GM12878 (cell line): ENCODE results near the gene NFYC. TPM values are rescaled to one million over a fixed set of nuclear protein-coding genes. Genes with fewer than 3 reads are reported as not detected.

ENCODE experiments used
- ATAC-seq: fragments of 200-7000 bp; cut with Tn5 transposase; 3 replicates; pipeline ENCODE4 v1.9.1; 2020; ENCODE audit warnings: mild to moderate bottlenecking, moderate library complexity
- BruUV-seq: library from RNA; stranded (reverse); fragments of 400-500 nt; replicated peaks from 2 replicates; lab custom pipeline; 2021; lab: Mats Ljungman, UMichigan
- CTCF ChIA-PET: fragments of 300-600 bp; sonication (Branson Sonifier 250); formaldehyde crosslinking; extraction: SDS; loops from one replicate; lab custom pipeline; 2021; ENCODE audit warnings: inconsistent platforms; lab: Yijun Ruan, JAX
- POLR2A ChIA-PET: fragments of 350-600 bp; formaldehyde crosslinking; extraction: SDS; loops from one replicate; lab custom pipeline; 2021; ENCODE audit warnings: inconsistent platforms; lab: Charles Lee
- RAD21 ChIA-PET: fragments of 300-600 bp; sonication (Branson Sonifier 250); formaldehyde crosslinking; loops from one replicate; lab custom pipeline; 2023; ENCODE audit warnings: antibody characterized with exemption; ENCODE audit not compliant: unreplicated experiment; lab: Charles Lee
- SMC1A ChIA-PET: fragments of 300-600 bp; sonication (Branson Sonifier 250); formaldehyde crosslinking; loops from one replicate; lab custom pipeline; 2023; ENCODE audit not compliant: unreplicated experiment, uncharacterized antibody; lab: Charles Lee
- DNase-seq: peaks from one replicate; pipeline ENCODE4 v3.0.0-alpha.2; 2011; ENCODE audit warnings: low read depth, low spot score
- FAIRE-seq: peaks from 3 replicates; lab custom pipeline; 2011; peaks lifted over from hg19 to GRCh38; lab: Jason Lieb, UNC
- H2AFZ ChIP-seq: 2 replicates; pipeline ENCODE4 v1.6.0; 2011; ENCODE audit warnings: low read depth, low read length, control low read depth; ENCODE audit not compliant: control insufficient read depth
- H3K27ac ChIP-seq: 2 replicates; pipeline ENCODE4 v1.5.1; 2011; ENCODE audit warnings: control low read depth; ENCODE audit not compliant: control insufficient read depth, insufficient read depth
- H3K27me3 ChIP-seq, 2 experiments: replicated peaks in 1 of 2; 2 replicates each; pipeline versions ENCODE4 v1.6.0 to v1.6.1; 2011; ENCODE audit warnings: low read length in 1 of 2; ENCODE audit not compliant: control insufficient read depth in 2 of 2, insufficient read depth in 2 of 2
- H3K36me3 ChIP-seq, 2 experiments: 2 replicates each; pipeline ENCODE4 v1.5.1; 2011; ENCODE audit warnings: low read length in 1 of 2; ENCODE audit not compliant: control insufficient read depth in 2 of 2, insufficient read depth in 2 of 2
- H3K4me1 ChIP-seq: 2 replicates; pipeline ENCODE4 v1.6.1; 2011; ENCODE audit warnings: mild to moderate bottlenecking, low read length, moderate library complexity, mixed read lengths; ENCODE audit not compliant: control insufficient read depth, insufficient read depth
- H3K4me2 ChIP-seq: 2 replicates; pipeline ENCODE4 v1.6.0; 2011; ENCODE audit warnings: control low read depth; ENCODE audit not compliant: control insufficient read depth, insufficient read depth
- H3K4me3 ChIP-seq: fragments of 200-600 bp; sonication (generic); 2 replicates; pipeline ENCODE4 v1.5.1; 2016
- H3K79me2 ChIP-seq: 2 replicates; pipeline ENCODE4 v1.6.0; 2011; ENCODE audit warnings: low read length; ENCODE audit not compliant: control insufficient read depth, insufficient read depth
- H3K9ac ChIP-seq: 2 replicates; pipeline ENCODE4 v1.8.0; 2011; ENCODE audit warnings: low read length, control low read depth, mixed read lengths; ENCODE audit not compliant: control insufficient read depth, insufficient read depth
- H3K9me3 ChIP-seq: replicated peaks from 3 replicates; pipeline ENCODE4 v1.5.1; 2011; ENCODE audit warnings: mild to moderate bottlenecking, low read length; ENCODE audit not compliant: control insufficient read depth, insufficient read depth
- H4K20me1 ChIP-seq: 2 replicates; pipeline ENCODE4 v1.6.0; 2011; ENCODE audit not compliant: control insufficient read depth, insufficient read depth
- CREB1 ChIP-seq: IDR thresholded peaks from 2 replicates; pipeline ENCODE4 v1.6.1; 2012; ENCODE audit warnings: low read depth, mild to moderate bottlenecking, inconsistent platforms
- LARP7 ChIP-seq: fragments of 450-650 bp; IDR thresholded peaks from 2 replicates; pipeline ENCODE4 v1.6.1; 2017; ENCODE audit warnings: mild to moderate bottlenecking
- MLLT1 ChIP-seq: fragments of 450-650 bp; IDR thresholded peaks from 2 replicates; pipeline ENCODE4 v1.6.1; 2016; ENCODE audit warnings: mild to moderate bottlenecking
- NR2C1 ChIP-seq: fragments of 450-650 bp; IDR thresholded peaks from 2 replicates; pipeline ENCODE4 v1.6.1; 2017; ENCODE audit warnings: antibody characterized with exemption, mild to moderate bottlenecking, moderate library complexity
- WRNIP1 ChIP-seq: IDR thresholded peaks from 2 replicates; pipeline ENCODE4 v1.6.1; 2011; ENCODE audit warnings: low read depth, low read length, improper control_type of control experiment, borderline replicate concordance
- ZNF274 ChIP-seq: IDR thresholded peaks from one replicate; pipeline ENCODE4 v1.8.0; 2011; ENCODE audit not compliant: insufficient read length, insufficient read depth
- ZNF384 ChIP-seq: IDR thresholded peaks from 2 replicates; pipeline ENCODE4 v1.6.1; 2012; ENCODE audit warnings: low read depth, mild to moderate bottlenecking, low read length, improper control_type of control experiment, borderline replicate concordance
- WGBS: methylation state at CpG from one replicate; pipeline ENCODE4 v1.1.6; 2016; ENCODE audit warnings: low lambda C conversion rate; ENCODE audit not compliant: insufficient replicate concordance, insufficient coverage; ENCODE audit errors: missing lambda C conversion rate; 5-methylcytosine and 5-hydroxymethylcytosine counted together
- in situ Hi-C: fragments of 300-500 bp; cut with MboI; formaldehyde crosslinking; loops from 9 replicates; pipeline ENCODE4 v1.14.3; 2018; ENCODE audit warnings: mixed read lengths
- intact Hi-C: fragments of 100-400 bp; cut with micrococcal nuclease; formaldehyde crosslinking; loops from one replicate; pipeline ENCODE4 v1.14.2; 2022; ENCODE audit not compliant: unreplicated experiment
- polyA plus RNA-seq, 11 experiments: library from polyadenylated mRNA; depleted of rRNA in 4 of 11; unstranded in 6 of 11; stranded (reverse) in 5 of 11; fragments of >200 nt; fragmentation: Nextera tagmentation in 4 of 11; fragmentation: Illumina TruSeq in 1 of 11; extraction: Ambion mirVana in 4 of 11; extraction: Trizol in 1 of 11; gene quantifications; 1 replicate in 1 of 11; 2 replicates in 10 of 11; pipeline versions ENCODE4 v1.2.1 to v1.2.3, GENCODE V29; 2011 to 2016; ENCODE audit warnings: inconsistent platforms in 2 of 11, missing spikeins in 2 of 11, low read depth in 1 of 11
- total RNA-seq, 4 experiments: library from RNA; depleted of rRNA in 3 of 4; stranded (reverse); fragments of >200 nt in 3 of 4; fragmentation: Illumina TruSeq in 1 of 4; extraction: Trizol in 1 of 4; gene quantifications; 2 replicates each; pipeline versions ENCODE4 v1.2.1 to v1.2.3, GENCODE V29; 2013 to 2021
- TF ChIP-seq, protein P1 (sequence below): fragments of 450-650 bp; formaldehyde crosslinking; IDR thresholded peaks from 2 replicates; pipeline ENCODE4 v1.4.0; 2020; ENCODE audit warnings: mild to moderate bottlenecking, moderate library complexity
- TF ChIP-seq, protein P2 (sequence below): fragments of 450-650 bp; formaldehyde crosslinking; IDR thresholded peaks from 2 replicates; pipeline ENCODE4 v1.4.0; 2022; ENCODE audit warnings: mild to moderate bottlenecking, moderate library complexity
- TF ChIP-seq, protein P3 (sequence below): IDR thresholded peaks from 2 replicates; pipeline ENCODE4 v1.6.1; 2012; ENCODE audit warnings: low read depth, low read length, improper control_type of control experiment

The NFYC gene
- total and polyA plus RNA-seq, 10 of the 15 experiments (the other 5 are each of a cell fraction or from before 2014, with no cell fraction given): 4.3 to 84.2 (median 58.3) TPM

- no peak overlapping the region for H2AFZ ChIP-seq
- in situ Hi-C loops: no loop called here
- SMC1A ChIA-PET: interaction anchor here (1.0 to 6.3 kb wide), 7 partner anchors 9 to 270 kb away, joined by 3 to 115 read pairs (median 4); partner anchors contain the start of gene NFYC
- H3K4me2 ChIP-seq: peak overlapping the region; percentile 56
- peaks cover 0 to 10% of the 10 kb centered on the region in 2 experiments; a peak in 2 of 4 replicates for H3K36me3 ChIP-seq
- TF ChIP-seq LARP7 (no peak), NR2C1 (no peak), MLLT1 (peak; percentile 92), CREB1 (no peak), ZNF384 (no peak), WRNIP1 (peak; percentile 88; the same call in 1 of the 2 replicates), ZNF274 (no peak)
- TF ChIP-seq, protein P1, sequence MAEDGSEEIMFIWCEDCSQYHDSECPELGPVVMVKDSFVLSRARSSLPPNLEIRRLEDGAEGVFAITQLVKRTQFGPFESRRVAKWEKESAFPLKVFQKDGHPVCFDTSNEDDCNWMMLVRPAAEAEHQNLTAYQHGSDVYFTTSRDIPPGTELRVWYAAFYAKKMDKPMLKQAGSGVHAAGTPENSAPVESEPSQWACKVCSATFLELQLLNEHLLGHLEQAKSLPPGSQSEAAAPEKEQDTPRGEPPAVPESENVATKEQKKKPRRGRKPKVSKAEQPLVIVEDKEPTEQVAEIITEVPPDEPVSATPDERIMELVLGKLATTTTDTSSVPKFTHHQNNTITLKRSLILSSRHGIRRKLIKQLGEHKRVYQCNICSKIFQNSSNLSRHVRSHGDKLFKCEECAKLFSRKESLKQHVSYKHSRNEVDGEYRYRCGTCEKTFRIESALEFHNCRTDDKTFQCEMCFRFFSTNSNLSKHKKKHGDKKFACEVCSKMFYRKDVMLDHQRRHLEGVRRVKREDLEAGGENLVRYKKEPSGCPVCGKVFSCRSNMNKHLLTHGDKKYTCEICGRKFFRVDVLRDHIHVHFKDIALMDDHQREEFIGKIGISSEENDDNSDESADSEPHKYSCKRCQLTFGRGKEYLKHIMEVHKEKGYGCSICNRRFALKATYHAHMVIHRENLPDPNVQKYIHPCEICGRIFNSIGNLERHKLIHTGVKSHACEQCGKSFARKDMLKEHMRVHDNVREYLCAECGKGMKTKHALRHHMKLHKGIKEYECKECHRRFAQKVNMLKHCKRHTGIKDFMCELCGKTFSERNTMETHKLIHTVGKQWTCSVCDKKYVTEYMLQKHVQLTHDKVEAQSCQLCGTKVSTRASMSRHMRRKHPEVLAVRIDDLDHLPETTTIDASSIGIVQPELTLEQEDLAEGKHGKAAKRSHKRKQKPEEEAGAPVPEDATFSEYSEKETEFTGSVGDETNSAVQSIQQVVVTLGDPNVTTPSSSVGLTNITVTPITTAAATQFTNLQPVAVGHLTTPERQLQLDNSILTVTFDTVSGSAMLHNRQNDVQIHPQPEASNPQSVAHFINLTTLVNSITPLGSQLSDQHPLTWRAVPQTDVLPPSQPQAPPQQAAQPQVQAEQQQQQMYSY (CRISPR knock-in tag): no peak
- TF ChIP-seq, protein P2, sequence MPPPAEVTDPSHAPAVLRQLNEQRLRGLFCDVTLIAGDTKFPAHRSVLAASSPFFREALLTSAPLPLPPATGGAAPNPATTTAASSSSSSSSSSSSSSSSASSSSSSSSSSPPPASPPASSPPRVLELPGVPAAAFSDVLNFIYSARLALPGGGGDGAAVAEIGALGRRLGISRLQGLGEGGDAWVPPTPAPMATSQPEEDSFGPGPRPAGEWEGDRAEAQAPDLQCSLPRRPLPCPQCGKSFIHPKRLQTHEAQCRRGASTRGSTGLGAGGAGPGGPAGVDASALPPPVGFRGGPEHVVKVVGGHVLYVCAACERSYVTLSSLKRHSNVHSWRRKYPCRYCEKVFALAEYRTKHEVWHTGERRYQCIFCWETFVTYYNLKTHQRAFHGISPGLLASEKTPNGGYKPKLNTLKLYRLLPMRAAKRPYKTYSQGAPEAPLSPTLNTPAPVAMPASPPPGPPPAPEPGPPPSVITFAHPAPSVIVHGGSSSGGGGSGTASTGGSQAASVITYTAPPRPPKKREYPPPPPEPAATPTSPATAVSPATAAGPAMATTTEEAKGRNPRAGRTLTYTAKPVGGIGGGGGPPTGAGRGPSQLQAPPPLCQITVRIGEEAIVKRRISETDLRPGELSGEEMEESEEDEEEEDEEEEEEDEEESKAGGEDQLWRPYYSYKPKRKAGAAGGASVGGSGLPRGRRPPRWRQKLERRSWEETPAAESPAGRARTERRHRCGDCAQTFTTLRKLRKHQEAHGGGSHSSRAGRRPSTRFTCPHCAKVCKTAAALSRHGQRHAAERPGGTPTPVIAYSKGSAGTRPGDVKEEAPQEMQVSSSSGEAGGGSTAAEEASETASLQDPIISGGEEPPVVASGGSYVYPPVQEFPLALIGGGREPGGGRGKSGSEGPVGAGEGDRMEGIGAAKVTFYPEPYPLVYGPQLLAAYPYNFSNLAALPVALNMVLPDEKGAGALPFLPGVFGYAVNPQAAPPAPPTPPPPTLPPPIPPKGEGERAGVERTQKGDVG (CRISPR knock-in tag): no peak
- TF ChIP-seq, protein P3, sequence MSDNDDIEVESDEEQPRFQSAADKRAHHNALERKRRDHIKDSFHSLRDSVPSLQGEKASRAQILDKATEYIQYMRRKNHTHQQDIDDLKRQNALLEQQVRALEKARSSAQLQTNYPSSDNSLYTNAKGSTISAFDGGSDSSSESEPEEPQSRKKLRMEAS: no peak
- H3K4me3 ChIP-seq: peak overlapping the region; percentile 77
- ATAC-seq (no peak), DNase-seq (no peak), FAIRE-seq (no peak)
- WGBS: 14% methylated on average over 7 of the region's 7 CpGs
- BruUV-seq: no TSS peak
- peak overlapping the region; percentile 65 for H3K9ac ChIP-seq
- intact Hi-C loops: no loop called here
- POLR2A ChIA-PET: interaction anchor here (1.1 to 12.7 kb wide), 7 partner anchors 10 to 54 kb away, joined by 3 to 244 read pairs (median 4); partner anchors contain the start of gene NFYC
- RAD21 ChIA-PET: interaction anchor here (0.8 to 6.1 kb wide), 6 partner anchors 8 to 87 kb away, joined by 3 to 89 read pairs (median 7); partner anchors contain the start of gene NFYC
- no peaks in the 10 kb centered on the region for H3K9me3 ChIP-seq
- H3K79me2 ChIP-seq: peaks cover 88% of the 10 kb centered on the region
- H4K20me1 ChIP-seq: no peaks in the 10 kb centered on the region
- peaks cover 19% of the 10 kb centered on the region for H3K4me1 ChIP-seq
- peak overlapping the region; percentile 82 for H3K27ac ChIP-seq
- no peaks in the 10 kb centered on the region for H3K27me3 ChIP-seq
- CTCF ChIA-PET: interaction anchor here (0.8 to 4.2 kb wide), 9 partner anchors 9 to 63 kb away, joined by 3 to 36 read pairs (median 9); partner anchors contain the start of gene NFYC
Measured at GRCh38 chr1:40710581-40711315, 19.2 kb downstream of the NFYC start.
